Gastroesophageal sphincter (tissue), 4 donors: ENCODE measurements around the gene SPAG16. TPM values are rescaled to one million over a fixed set of nuclear protein-coding genes. Genes with fewer than 3 reads are reported as not detected.
A peak's percentile ranks its signal among the peaks of the same experiment; 100 is the strongest.

Experiments
- ATAC-seq: fragments of 150-250 bp; one replicate; pipeline ENCODE4 v1.9.1; 2016; ENCODE audit warnings: mild to moderate bottlenecking, moderate library complexity
- H3K27ac ChIP-seq, 4 donors: fragments of 200-600 bp; sonication (generic) in 3 of 4; 1 replicate in 3 of 4; 2 replicates in 1 of 4; pipeline ENCODE4 v1.5.1; 2016 to 2019
- H3K27me3 ChIP-seq: fragments of 200-600 bp; sonication (generic); one replicate; pipeline ENCODE4 v1.5.1; 2019
- H3K36me3 ChIP-seq, 2 donors: fragments of 200-600 bp; sonication (generic); one replicate each; pipeline ENCODE4 v1.5.1; 2019; ENCODE audit warnings: control low read depth in 1 of 2
- H3K4me1 ChIP-seq, 3 donors: fragments of 200-600 bp; sonication (generic); 1 replicate in 2 of 3; 2 replicates in 1 of 3; pipeline ENCODE4 v1.5.1; 2016 to 2019; ENCODE audit warnings: control low read depth in 2 of 3
- H3K4me3 ChIP-seq, 2 donors: fragments of 200-600 bp; sonication (generic); one replicate each; pipeline ENCODE4 v1.5.1; 2019; ENCODE audit warnings: mild to moderate bottlenecking in 1 of 2, moderate library complexity in 1 of 2
- H3K9me3 ChIP-seq, 3 donors: fragments of 200-600 bp; sonication (generic); one replicate each; pipeline ENCODE4 v1.5.1; 2017 to 2019; ENCODE audit warnings: control low read depth in 2 of 3
- EP300 ChIP-seq: sonication (generic); formaldehyde crosslinking; IDR thresholded peaks from one replicate; pipeline ENCODE4 v1.6.1; 2017; ENCODE audit warnings: antibody characterized with exemption, mild to moderate bottlenecking
- POLR2A ChIP-seq, 2 donors: fragments of 450-650 bp; IDR thresholded peaks; one replicate each; pipeline ENCODE4 v1.6.1; 2017; ENCODE audit warnings: antibody characterized with exemption in 2 of 2, mild to moderate bottlenecking in 2 of 2, moderate library complexity in 1 of 2
- POLR2AphosphoS5 ChIP-seq: sonication (generic); formaldehyde crosslinking; IDR thresholded peaks from one replicate; pipeline ENCODE4 v1.6.1; 2017; ENCODE audit warnings: antibody characterized with exemption
- WGBS, 2 donors: methylation state at CpG; one replicate each; pipeline ENCODE4 v1.1.5; 2018; ENCODE audit warnings: low coverage in 1 of 2; 5-methylcytosine and 5-hydroxymethylcytosine counted together
- total RNA-seq, 4 donors: library from RNA; depleted of rRNA; stranded (reverse); fragments of >200 nt; gene quantifications; one replicate each; pipeline ENCODE4 v1.1.0, GENCODE V29; 2016
- TF ChIP-seq, protein P1 (sequence below), 4 experiments: fragments of 200-600 bp in 2 of 4; fragments of 450-650 bp in 2 of 4; sonication (generic) in 1 of 4; IDR thresholded peaks; one replicate each; pipeline ENCODE4 v1.5.1; 2017 to 2019; ENCODE audit warnings: antibody characterized with exemption in 4 of 4, mild to moderate bottlenecking in 2 of 4, moderate library complexity in 2 of 4

The SPAG16 gene
- total RNA-seq, 4 donors from 2014 or later, result 28.9 to 39.8 (median 36.7) TPM

DNA sequence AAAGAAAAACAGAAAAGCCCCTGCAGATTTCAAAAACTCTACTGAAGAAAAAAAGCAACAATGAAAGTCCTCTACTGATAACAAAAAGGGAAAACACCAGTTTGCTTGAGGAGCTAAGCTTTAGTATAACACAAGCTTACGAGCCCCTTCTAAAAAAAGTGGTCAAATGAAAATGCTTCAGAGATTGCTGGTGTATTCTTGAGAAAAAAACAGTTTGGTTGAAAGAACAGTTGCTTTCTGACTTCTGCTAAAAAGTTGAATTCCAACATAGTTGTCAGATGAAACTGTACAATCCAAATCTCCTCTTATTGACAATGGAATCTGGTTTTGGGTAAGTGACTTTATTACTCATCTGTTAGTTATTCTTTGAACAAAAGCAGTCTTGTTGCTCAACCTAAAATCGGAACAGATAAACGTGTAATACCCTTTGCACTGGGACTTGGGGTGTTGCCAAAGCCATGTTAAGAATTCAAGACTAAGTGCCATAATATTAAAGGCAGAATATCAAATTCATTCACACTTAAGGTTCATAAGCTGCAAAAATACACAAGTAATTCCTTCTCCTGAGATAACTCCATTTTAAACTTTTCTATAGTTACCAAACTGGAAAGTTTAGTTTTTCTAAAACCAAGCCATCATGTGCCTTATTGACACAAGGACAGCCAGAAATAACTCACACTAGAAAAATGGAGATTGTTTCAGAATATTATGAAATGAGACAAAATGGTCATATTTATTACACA is 45.3 kb upstream of the SPAG16 start:
- Histone ChIP-seq H3K4me3 (no peak overlapping the region), H3K27ac (no peak overlapping the region), H3K27me3 (no peaks in the 10 kb centered on the region), H3K36me3 (no peaks in the 10 kb centered on the region), H3K9me3 (no peaks in the 10 kb centered on the region), H3K4me1 (peaks cover 0 to 6% (median 0%) of the 10 kb centered on the region in 3 donors)
- peak; percentile 46 for ATAC-seq
- 23 to 25% methylated on average over 3 of the region's 3 CpGs for WGBS, 2 donors
- TF ChIP-seq POLR2A (IDR thresholded peaks at IDR 0.05), result no peak
- TF ChIP-seq POLR2AphosphoS5, result peak; percentile 16

DNA sequence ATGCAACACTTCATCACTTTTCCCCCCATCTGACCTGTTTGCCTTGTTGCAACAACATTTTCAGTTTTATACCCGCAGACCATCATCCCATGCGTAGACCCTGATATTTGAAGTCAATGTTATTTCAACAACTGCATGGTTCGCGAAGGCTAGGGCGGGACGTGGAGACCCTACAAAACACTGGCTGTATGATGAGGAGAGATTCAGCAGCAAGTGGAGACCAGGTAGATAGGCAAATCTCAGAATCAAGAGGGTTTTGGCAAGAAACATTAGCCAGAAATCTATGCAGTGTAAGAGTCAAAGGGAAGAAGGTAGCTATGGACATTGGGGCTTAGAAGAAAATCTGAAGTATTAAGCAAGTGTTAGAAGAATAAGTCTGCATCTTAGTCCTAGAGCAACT is 42.4 kb upstream of the SPAG16 start:
- Histone ChIP-seq H3K27ac (no peak overlapping the region), H3K27me3 (no peaks in the 10 kb centered on the region), H3K9me3 (no peaks in the 10 kb centered on the region), H3K4me1 (peaks cover 0 to 6% (median 0%) of the 10 kb centered on the region in 3 donors), H3K36me3 (no peaks in the 10 kb centered on the region), H3K4me3 (no peak overlapping the region)
- WGBS, 2 donors, result 80 to 90% methylated on average over 2 of the region's 6 CpGs
- ATAC-seq, result no peak
- TF ChIP-seq EP300 (no peak), POLR2AphosphoS5 (no peak), POLR2A (IDR thresholded peaks at IDR 0.05) (no peak)
- TF ChIP-seq, protein P1, sequence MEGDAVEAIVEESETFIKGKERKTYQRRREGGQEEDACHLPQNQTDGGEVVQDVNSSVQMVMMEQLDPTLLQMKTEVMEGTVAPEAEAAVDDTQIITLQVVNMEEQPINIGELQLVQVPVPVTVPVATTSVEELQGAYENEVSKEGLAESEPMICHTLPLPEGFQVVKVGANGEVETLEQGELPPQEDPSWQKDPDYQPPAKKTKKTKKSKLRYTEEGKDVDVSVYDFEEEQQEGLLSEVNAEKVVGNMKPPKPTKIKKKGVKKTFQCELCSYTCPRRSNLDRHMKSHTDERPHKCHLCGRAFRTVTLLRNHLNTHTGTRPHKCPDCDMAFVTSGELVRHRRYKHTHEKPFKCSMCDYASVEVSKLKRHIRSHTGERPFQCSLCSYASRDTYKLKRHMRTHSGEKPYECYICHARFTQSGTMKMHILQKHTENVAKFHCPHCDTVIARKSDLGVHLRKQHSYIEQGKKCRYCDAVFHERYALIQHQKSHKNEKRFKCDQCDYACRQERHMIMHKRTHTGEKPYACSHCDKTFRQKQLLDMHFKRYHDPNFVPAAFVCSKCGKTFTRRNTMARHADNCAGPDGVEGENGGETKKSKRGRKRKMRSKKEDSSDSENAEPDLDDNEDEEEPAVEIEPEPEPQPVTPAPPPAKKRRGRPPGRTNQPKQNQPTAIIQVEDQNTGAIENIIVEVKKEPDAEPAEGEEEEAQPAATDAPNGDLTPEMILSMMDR (IDR thresholded peaks at IDR 0.05), result no peak

DNA sequence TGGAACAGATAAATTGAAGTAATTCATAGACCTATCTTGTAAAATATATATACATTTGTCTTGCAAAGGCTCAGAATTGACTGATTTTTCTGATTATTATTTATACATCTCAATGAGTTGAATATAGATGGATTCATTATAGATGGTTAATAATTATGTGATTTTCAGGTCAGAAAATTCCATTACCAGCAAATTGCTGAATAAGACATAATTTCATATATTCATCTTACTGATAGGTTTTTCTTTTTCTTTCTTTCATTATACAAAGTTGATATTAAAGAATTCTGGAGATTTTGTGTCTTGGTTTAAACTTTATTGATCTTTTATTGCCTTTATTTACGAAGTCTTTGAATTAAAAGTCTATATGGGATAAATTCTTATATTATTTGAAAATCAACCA is 41.6 kb upstream of the SPAG16 start:
- WGBS, 2 donors, result 95 to 100% methylated on average over 1 of the region's 1 CpG

DNA sequence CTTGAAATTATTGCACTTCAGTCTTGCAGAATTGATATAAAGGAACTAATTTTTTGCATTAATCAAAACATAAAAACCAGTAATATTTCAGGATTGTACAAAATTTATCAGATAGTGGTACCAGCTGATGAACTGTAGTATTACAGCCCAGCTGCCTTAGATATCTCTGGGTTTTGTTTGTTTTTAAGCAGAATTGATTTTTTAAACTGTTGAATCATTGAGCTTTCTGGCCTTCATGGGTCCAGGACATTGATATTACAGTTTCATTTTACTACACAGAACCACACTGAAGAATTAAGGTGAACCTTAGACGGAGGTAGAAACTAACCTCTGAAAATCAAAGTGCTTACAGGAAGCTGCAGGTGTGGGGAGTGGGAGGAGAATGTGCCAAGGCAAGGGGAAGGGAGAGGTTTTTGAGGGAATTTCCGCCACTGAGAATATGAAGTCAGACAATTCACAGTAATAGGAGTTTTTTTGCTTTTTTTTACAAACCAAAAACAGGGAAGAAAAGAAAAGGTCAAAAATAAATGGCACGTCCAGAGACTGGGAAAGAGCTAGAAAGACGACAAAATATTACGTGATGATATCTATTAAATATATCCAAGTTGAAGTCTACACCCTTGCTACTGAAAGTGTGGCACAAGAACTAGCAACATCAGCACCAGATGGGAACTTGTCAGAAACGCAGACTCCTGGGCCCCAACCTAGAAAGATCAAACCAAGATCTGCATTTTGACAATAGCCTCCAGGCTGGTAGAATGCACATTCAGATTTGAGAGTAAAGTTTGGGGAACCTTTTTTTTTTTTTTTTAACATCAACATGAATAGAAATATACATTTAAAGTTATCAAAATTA is 40.8 kb upstream of the SPAG16 start:
- Histone ChIP-seq H3K27ac (no peak overlapping the region), H3K9me3 (no peaks in the 10 kb centered on the region), H3K36me3 (no peaks in the 10 kb centered on the region), H3K4me3 (no peak overlapping the region), H3K4me1 (peaks cover 0 to 6% (median 0%) of the 10 kb centered on the region in 3 donors), H3K27me3 (no peaks in the 10 kb centered on the region)
- 66 to 75% methylated on average over 3 to 6 of the region's 6 CpGs for WGBS, 2 donors
- ATAC-seq, result no peak
- TF ChIP-seq EP300 (no peak), POLR2A (IDR thresholded peaks at IDR 0.05) (no peak), POLR2AphosphoS5 (no peak)
- TF ChIP-seq, protein P1 (IDR thresholded peaks at IDR 0.05), result no peak

More for the DNA sequence above, 41.6 kb upstream of the SPAG16 start:
- Histone ChIP-seq H3K9me3 (no peaks in the 10 kb centered on the region), H3K36me3 (no peaks in the 10 kb centered on the region), H3K4me1 (peaks cover 0 to 6% (median 0%) of the 10 kb centered on the region in 3 donors), H3K27me3 (no peaks in the 10 kb centered on the region), H3K27ac (no peak overlapping the region), H3K4me3 (no peak overlapping the region)
- ATAC-seq, result no peak
- TF ChIP-seq POLR2AphosphoS5 (no peak), EP300 (no peak), POLR2A (IDR thresholded peaks at IDR 0.05) (no peak)
- TF ChIP-seq, protein P1 (IDR thresholded peaks at IDR 0.05), result no peak

DNA sequence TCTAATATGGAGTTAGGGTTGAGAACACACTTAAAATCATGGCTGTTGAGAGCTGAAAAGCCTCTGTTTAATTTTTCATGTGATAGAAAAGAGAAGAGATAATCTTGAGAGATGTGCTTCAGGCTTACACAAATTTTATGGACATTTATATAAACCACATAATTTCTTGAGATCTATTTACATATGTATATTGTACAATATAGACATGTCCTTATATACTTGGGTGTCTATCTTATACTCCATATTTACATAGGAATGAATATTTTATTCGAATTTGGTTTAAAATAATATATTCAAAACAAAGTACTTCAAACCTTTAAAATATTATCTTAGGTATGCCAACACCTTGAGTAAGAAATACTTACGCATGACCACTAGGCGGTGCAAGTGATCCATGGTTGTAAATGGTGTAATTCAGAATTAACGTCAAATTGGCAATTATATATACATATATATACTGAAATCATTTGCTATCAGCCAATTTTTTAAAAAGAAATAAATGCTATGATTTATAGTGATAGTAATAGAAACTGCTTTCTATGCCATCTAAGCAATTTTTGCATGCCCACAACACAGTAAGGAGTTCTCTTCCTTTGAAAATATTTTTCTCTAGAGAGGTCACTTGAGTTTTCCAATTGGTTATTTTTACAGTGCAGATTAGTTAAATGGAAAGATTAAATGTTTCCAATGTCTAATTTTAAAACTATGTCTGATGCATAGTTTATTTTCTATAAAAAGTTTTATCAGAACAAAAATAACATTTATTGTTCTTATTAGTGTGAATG is 37.6 kb upstream of the SPAG16 start:
- Histone ChIP-seq H3K4me1 (peaks cover 0 to 1% (median 0%) of the 10 kb centered on the region in 3 donors), H3K9me3 (no peaks in the 10 kb centered on the region), H3K27me3 (no peaks in the 10 kb centered on the region), H3K4me3 (no peak overlapping the region), H3K36me3 (no peaks in the 10 kb centered on the region), H3K27ac (no peak overlapping the region)
- no peak for ATAC-seq
- TF ChIP-seq, protein P1 (IDR thresholded peaks at IDR 0.05), result peak; percentile 61 to 76 (median 67)
- no peak for TF ChIP-seq EP300
- WGBS, 2 donors, result 1 to 4% methylated on average over 4 of the region's 4 CpGs
